GM23338 (cell line): Measurements from ENCODE around the gene UBE2G1. TPM values are rescaled to one million over a fixed set of nuclear protein-coding genes. Genes with fewer than 3 reads are reported as not detected.
"Not testable (repeated sequence)": the region's sequence is repeated elsewhere in the genome, so short reads cannot be mapped to it uniquely, and the experiment has no call there.

Experiments
- ATAC-seq: fragments of 200-7000 bp; cut with Tn5 transposase; 3 replicates; pipeline ENCODE4 v1.9.1; 2020
- DNase-seq: peaks from one replicate; pipeline ENCODE4 v3.0.0-alpha.2; 2015; ENCODE audit warnings: low spot score
- H2AFZ ChIP-seq: fragments of 200-600 bp; sonication (generic); 2 replicates; pipeline ENCODE4 v1.8.0; 2016; ENCODE audit warnings: antibody characterized with exemption, mild to moderate bottlenecking, moderate library complexity
- H3F3A ChIP-seq: fragments of 200-600 bp; sonication (generic); replicated peaks from 2 replicates; pipeline ENCODE4 v1.8.0; 2017; ENCODE audit warnings: antibody characterized with exemption, mixed run types, low read depth
- H3K27ac ChIP-seq: fragments of 200-600 bp; sonication (generic); 2 replicates; pipeline ENCODE4 v1.6.1; 2016; ENCODE audit warnings: low read depth
- H3K27me3 ChIP-seq: fragments of 200-600 bp; sonication (generic); 2 replicates; pipeline ENCODE4 v1.8.0; 2016; ENCODE audit warnings: mild to moderate bottlenecking, mixed run types, moderate library complexity; ENCODE audit not compliant: insufficient read depth
- H3K36me3 ChIP-seq: fragments of 200-600 bp; sonication (generic); 2 replicates; pipeline ENCODE4 v1.8.0; 2016; ENCODE audit warnings: mild to moderate bottlenecking; ENCODE audit not compliant: insufficient read depth
- H3K4me1 ChIP-seq: fragments of 200-600 bp; sonication (generic); 2 replicates; pipeline ENCODE4 v1.8.0; 2016; ENCODE audit warnings: mild to moderate bottlenecking, moderate library complexity; ENCODE audit not compliant: insufficient read depth
- H3K4me2 ChIP-seq: fragments of 200-600 bp; sonication (generic); 2 replicates; pipeline ENCODE4 v1.7.1; 2017; ENCODE audit warnings: mixed run types
- H3K4me3 ChIP-seq: fragments of 200-600 bp; sonication (generic); 2 replicates; pipeline ENCODE4 v1.6.1; 2016; ENCODE audit warnings: mixed run types
- H3K79me2 ChIP-seq: fragments of 200-600 bp; sonication (generic); replicated peaks from 2 replicates; pipeline ENCODE4 v1.8.0; 2017; ENCODE audit warnings: mild to moderate bottlenecking; ENCODE audit not compliant: insufficient read depth
- H3K9me2 ChIP-seq: fragments of 200-600 bp; sonication (generic); 2 replicates; pipeline ENCODE4 v1.8.0; 2017; ENCODE audit not compliant: insufficient read depth
- H4K20me1 ChIP-seq: fragments of 200-600 bp; sonication (generic); replicated peaks from 2 replicates; pipeline ENCODE4 v1.8.0; 2017; ENCODE audit warnings: mild to moderate bottlenecking; ENCODE audit not compliant: insufficient read depth
- H3K27ac Mint-ChIP-seq: 2 replicates; pipeline ENCODE4 v1.8.0; 2020; ENCODE audit warnings: inconsistent platforms, mild to moderate bottlenecking, moderate library complexity, mixed read lengths
- H3K27me3 Mint-ChIP-seq: 3 replicates; pipeline ENCODE4 v1.8.0; 2022; ENCODE audit warnings: low read depth, mild to moderate bottlenecking, moderate library complexity, mixed read lengths, inconsistent platforms; ENCODE audit not compliant: insufficient read depth, poor library complexity
- H3K36me3 Mint-ChIP-seq: 3 replicates; pipeline ENCODE4 v1.8.0; 2021; ENCODE audit warnings: low read depth, mild to moderate bottlenecking, inconsistent platforms, moderate library complexity, mixed read lengths
- H3K4me1 Mint-ChIP-seq: 3 replicates; pipeline ENCODE4 v1.8.0; 2020; ENCODE audit warnings: mild to moderate bottlenecking, inconsistent platforms, mixed read lengths
- H3K4me3 Mint-ChIP-seq: 3 replicates; pipeline ENCODE4 v1.8.0; 2021; ENCODE audit warnings: moderate library complexity, mild to moderate bottlenecking, inconsistent platforms, mixed read lengths
- H3K9me3 Mint-ChIP-seq: 3 replicates; pipeline ENCODE4 v1.8.0; 2020; ENCODE audit warnings: moderate library complexity, mild to moderate bottlenecking, inconsistent platforms, mixed read lengths
- CREB1 ChIP-seq: fragments of 250-450 bp; sonication (Bioruptor Pico); IDR thresholded peaks from 2 replicates; pipeline ENCODE4 v1.5.0; 2020; ENCODE audit warnings: low read depth, mild to moderate bottlenecking, moderate library complexity
- CTCF ChIP-seq, 2 experiments: fragments of 200-600 bp in 1 of 2; sonication (generic) in 1 of 2; conservative IDR thresholded peaks; 2 replicates each; pipeline versions ENCODE4 v1.5.1 to v1.6.1; 2016 to 2017; ENCODE audit warnings: antibody characterized with exemption in 2 of 2, low read depth in 2 of 2, mild to moderate bottlenecking in 2 of 2, moderate library complexity in 1 of 2
- EZH2 ChIP-seq: fragments of 200-600 bp; sonication (generic); IDR thresholded peaks from one replicate; pipeline ENCODE4 v1.8.0; 2017; ENCODE audit warnings: antibody characterized with exemption, mild to moderate bottlenecking, low read depth; ENCODE audit not compliant: unreplicated experiment
- EZH2phosphoT487 ChIP-seq: fragments of 200-600 bp; sonication (generic); IDR thresholded peaks from one replicate; pipeline ENCODE4 v1.8.1; 2018; ENCODE audit warnings: antibody characterized with exemption; ENCODE audit not compliant: unreplicated experiment
- JUNB ChIP-seq: IDR thresholded peaks from one replicate; pipeline ENCODE4 v1.6.1; 2016; ENCODE audit warnings: antibody characterized with exemption; ENCODE audit not compliant: unreplicated experiment
- POLR2AphosphoS5 ChIP-seq: IDR thresholded peaks from 2 replicates; pipeline ENCODE4 v1.6.1; 2016; ENCODE audit warnings: antibody characterized with exemption, low read depth
- ZNF114 ChIP-seq: fragments of 250-450 bp; sonication (Bioruptor Pico); IDR thresholded peaks from 2 replicates; pipeline ENCODE4 v1.5.0; 2020; ENCODE audit warnings: mild to moderate bottlenecking, moderate library complexity
- ZNF331 ChIP-seq: fragments of 250-450 bp; sonication (Bioruptor Pico); IDR thresholded peaks from 2 replicates; pipeline ENCODE4 v1.5.0; 2020; ENCODE audit warnings: low read depth, mild to moderate bottlenecking, moderate library complexity
- polyA plus RNA-seq: library from polyadenylated mRNA; unstranded; fragments of >200 nt; fragmentation: Nextera tagmentation; extraction: Ambion mirVana; gene quantifications from 2 replicates; pipeline ENCODE4 v1.2.1, GENCODE V29; 2016
- total RNA-seq: library from RNA; depleted of rRNA; stranded (reverse); fragments of >200 nt; shearing (Covaris generic); gene quantifications from 2 replicates; pipeline ENCODE4 v1.2.3, GENCODE V29; 2014

The UBE2G1 gene
- total and polyA plus RNA-seq, 2 experiments from 2014 or later: 71.9 to 145 TPM

GRCh38 chr17:4368341-4368740, 1.9 kb upstream of the UBE2G1 start:
- no peak overlapping the region for H3K27ac Mint-ChIP-seq
- no peaks in the 10 kb centered on the region for H3K36me3 ChIP-seq
- H3K9me3 Mint-ChIP-seq: peaks cover 10% of the 10 kb centered on the region; the same call in 1 of the 3 replicates
- H3F3A ChIP-seq: no peaks in the 10 kb centered on the region
- no peak overlapping the region for H3K4me3 Mint-ChIP-seq
- peaks cover 30% of the 10 kb centered on the region for H3K79me2 ChIP-seq
- no peaks in the 10 kb centered on the region for H3K27me3 ChIP-seq
- ATAC-seq (no peak), DNase-seq (no peak)
- no peak for TF ChIP-seq POLR2AphosphoS5
- no peak for TF ChIP-seq JUNB
- peak in 1 of 2 experiments; percentile 23; a peak in 1 of 4 replicates for TF ChIP-seq CTCF (conservative IDR thresholded peaks at IDR 0.05; ENCODE audit: low read depth in 2 of 2)
- TF ChIP-seq ZNF114 (CRISPR knock-in tag): no peak
- peaks cover 12% of the 10 kb centered on the region for H3K4me1 Mint-ChIP-seq
- H4K20me1 ChIP-seq: peaks cover 7% of the 10 kb centered on the region
- no peak overlapping the region for H3K4me3 ChIP-seq
- H3K4me1 ChIP-seq: peaks cover 6% of the 10 kb centered on the region
- H3K27ac ChIP-seq: no peak overlapping the region
- 0 out of 2 replicates have a peak overlapping the region, but pooled peaks have one; percentile 69 for H2AFZ ChIP-seq
- H3K4me2 ChIP-seq: no peak overlapping the region
- H3K9me2 ChIP-seq: no peaks in the 10 kb centered on the region
- peaks cover 2% of the 10 kb centered on the region for H3K27me3 Mint-ChIP-seq
- H3K36me3 Mint-ChIP-seq: peaks cover 12% of the 10 kb centered on the region

- H3K9me2 ChIP-seq, DNase-seq, H2AFZ ChIP-seq, H3K27ac Mint-ChIP-seq, ATAC-seq, H3K36me3 ChIP-seq, H3K27me3 Mint-ChIP-seq, H3K4me1 ChIP-seq, H3K9me3 Mint-ChIP-seq, H3K27me3 ChIP-seq, H3F3A ChIP-seq: not testable (repeated sequence)
- Histone ChIP-seq H3K27ac (0 out of 2 replicates have a peak overlapping the region, but pooled peaks have one; percentile 56), H3K4me2 (peak overlapping the region; percentile 56), H4K20me1 (peaks cover 16% of the 10 kb centered on the region), H3K4me3 (peak overlapping the region; percentile 24; the same call in 1 of the 2 replicates), H3K79me2 (peaks cover 42% of the 10 kb centered on the region)
- H3K36me3 Mint-ChIP-seq: peaks cover 24% of the 10 kb centered on the region
- H3K4me1 Mint-ChIP-seq: peaks cover 16% of the 10 kb centered on the region
- H3K4me3 Mint-ChIP-seq: peak overlapping the region; percentile 66; the same call in 1 of the 3 replicates
Observed at GRCh38 chr17:4367177-4367576, 702 bp upstream of the UBE2G1 start.

GRCh38 chr17:4365628-4366326, 698 bp downstream of the UBE2G1 start:
- H3K9me3 Mint-ChIP-seq: 0 out of 3 replicates have a peak, but pooled peaks cover 9% of the 10 kb centered on the region
- no peaks in the 10 kb centered on the region for H3K9me2 ChIP-seq
- H3F3A ChIP-seq: no peaks in the 10 kb centered on the region
- H3K27ac ChIP-seq: peak overlapping the region; percentile 95
- H3K27me3 Mint-ChIP-seq: peaks cover 2% of the 10 kb centered on the region
- peak; percentile 83 for DNase-seq
- no peak overlapping the region for H3K27ac Mint-ChIP-seq
- H3K4me3 Mint-ChIP-seq: peak overlapping the region; percentile 66; the same call in 2 of the 3 replicates
- peaks cover 17% of the 10 kb centered on the region for H3K4me1 Mint-ChIP-seq
- H3K4me2 ChIP-seq: peak overlapping the region; percentile 85
- peaks cover 12% of the 10 kb centered on the region for H3K4me1 ChIP-seq
- no peaks in the 10 kb centered on the region for H3K36me3 ChIP-seq
- H2AFZ ChIP-seq: no peak overlapping the region
- peaks cover 23% of the 10 kb centered on the region for H4K20me1 ChIP-seq
- peak overlapping the region; percentile 93 for H3K4me3 ChIP-seq
- ATAC-seq: peak; percentile 58
- peaks cover 56% of the 10 kb centered on the region for H3K79me2 ChIP-seq
- H3K36me3 Mint-ChIP-seq: peaks cover 31% of the 10 kb centered on the region
- TF ChIP-seq CREB1 (CRISPR knock-in tag): peak; percentile 28; the same call in 1 of the 2 replicates
- TF ChIP-seq EZH2phosphoT487: no peak
- TF ChIP-seq ZNF331: no peak
- TF ChIP-seq ZNF114 (CRISPR knock-in tag): no peak
- no peak for TF ChIP-seq EZH2
- H3K27me3 ChIP-seq: no peaks in the 10 kb centered on the region
